Gastroesophageal sphincter (tissue), 3 donors: ENCODE data around the gene FAM184B.

Source experiments
- EP300 ChIP-seq: sonication (generic); formaldehyde crosslinking; IDR thresholded peaks from one replicate; pipeline ENCODE4 v1.6.1; 2017; ENCODE audit warnings: antibody characterized with exemption, mild to moderate bottlenecking
- POLR2A ChIP-seq, 2 donors: fragments of 450-650 bp; IDR thresholded peaks; one replicate each; pipeline ENCODE4 v1.6.1; 2017; ENCODE audit warnings: antibody characterized with exemption in 2 of 2, mild to moderate bottlenecking in 2 of 2, moderate library complexity in 1 of 2
- POLR2AphosphoS5 ChIP-seq: sonication (generic); formaldehyde crosslinking; IDR thresholded peaks from one replicate; pipeline ENCODE4 v1.6.1; 2017; ENCODE audit warnings: antibody characterized with exemption
- TF ChIP-seq, protein P1 (sequence below), 4 experiments: fragments of 200-600 bp in 2 of 4; fragments of 450-650 bp in 2 of 4; sonication (generic) in 1 of 4; IDR thresholded peaks; one replicate each; pipeline ENCODE4 v1.5.1; 2017 to 2019; ENCODE audit warnings: antibody characterized with exemption in 4 of 4, mild to moderate bottlenecking in 2 of 4, moderate library complexity in 2 of 4

DNA sequence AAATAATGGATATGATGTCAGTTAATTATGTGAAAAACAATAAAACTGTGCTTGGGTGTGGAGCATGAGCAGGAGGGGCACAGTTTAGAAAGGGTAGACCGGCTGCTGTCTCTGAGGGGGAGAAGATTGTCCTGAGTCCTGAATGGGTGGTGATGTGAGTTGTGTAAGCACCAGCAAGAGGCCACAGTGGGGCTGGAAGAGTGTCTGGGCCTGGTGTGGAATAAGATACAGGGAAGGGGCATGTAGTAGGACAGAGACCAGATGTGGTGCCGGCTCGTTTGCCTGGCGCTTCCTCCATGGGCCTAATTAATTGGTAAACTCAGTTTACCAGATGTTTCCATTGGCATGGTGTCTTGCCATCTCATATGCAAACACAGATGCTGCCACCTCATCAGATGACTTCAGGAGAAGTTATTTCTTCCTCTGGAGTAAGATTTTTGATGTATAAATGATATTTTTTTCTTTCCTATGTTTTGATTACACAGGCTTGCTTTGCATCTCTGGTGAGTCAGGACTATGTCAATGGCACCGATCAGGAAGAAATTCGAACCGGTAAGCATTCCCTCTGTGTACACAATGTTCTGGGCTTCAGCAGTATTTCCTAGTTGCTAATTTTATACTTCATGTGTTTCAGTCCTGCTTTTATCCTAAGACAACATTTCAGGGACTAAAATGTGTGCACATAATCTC, 161.9 kb downstream of the FAM184B start:
- TF ChIP-seq POLR2AphosphoS5: peak; percentile 10
- TF ChIP-seq POLR2A (IDR thresholded peaks at IDR 0.05): no peak
- TF ChIP-seq, protein P1, sequence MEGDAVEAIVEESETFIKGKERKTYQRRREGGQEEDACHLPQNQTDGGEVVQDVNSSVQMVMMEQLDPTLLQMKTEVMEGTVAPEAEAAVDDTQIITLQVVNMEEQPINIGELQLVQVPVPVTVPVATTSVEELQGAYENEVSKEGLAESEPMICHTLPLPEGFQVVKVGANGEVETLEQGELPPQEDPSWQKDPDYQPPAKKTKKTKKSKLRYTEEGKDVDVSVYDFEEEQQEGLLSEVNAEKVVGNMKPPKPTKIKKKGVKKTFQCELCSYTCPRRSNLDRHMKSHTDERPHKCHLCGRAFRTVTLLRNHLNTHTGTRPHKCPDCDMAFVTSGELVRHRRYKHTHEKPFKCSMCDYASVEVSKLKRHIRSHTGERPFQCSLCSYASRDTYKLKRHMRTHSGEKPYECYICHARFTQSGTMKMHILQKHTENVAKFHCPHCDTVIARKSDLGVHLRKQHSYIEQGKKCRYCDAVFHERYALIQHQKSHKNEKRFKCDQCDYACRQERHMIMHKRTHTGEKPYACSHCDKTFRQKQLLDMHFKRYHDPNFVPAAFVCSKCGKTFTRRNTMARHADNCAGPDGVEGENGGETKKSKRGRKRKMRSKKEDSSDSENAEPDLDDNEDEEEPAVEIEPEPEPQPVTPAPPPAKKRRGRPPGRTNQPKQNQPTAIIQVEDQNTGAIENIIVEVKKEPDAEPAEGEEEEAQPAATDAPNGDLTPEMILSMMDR (IDR thresholded peaks at IDR 0.05): no peak
- no peak for TF ChIP-seq EP300
